Stimulated activated CD8-positive, alpha-beta memory T cell treated with anti-CD3 and anti-CD28 coated beads, Interleukin-7, amount 100 ng/mL, for 1 hour (primary cell): ENCODE data around the gene C1R.
"Not testable (repeated sequence)": the region's sequence is repeated elsewhere in the genome, so short reads cannot be mapped to it uniquely, and the experiment has no call there.

Experiments
- DNase-seq, 2 donors: peaks; one replicate each; pipeline ENCODE4 v3.0.0-alpha.2; 2020; ENCODE audit warnings: low read depth in 2 of 2

C1R gene

GRCh38 chr12:7068240-7068993 is 23.8 kb downstream of the C1R start:
- no peak for DNase-seq

GRCh38 chr12:7067096-7067495 is 25.1 kb downstream of the C1R start:
- DNase-seq = no peak

- no peak for DNase-seq
Observed at GRCh38 chr12:7066596-7066995, 25.6 kb downstream of the C1R start.

DNA sequence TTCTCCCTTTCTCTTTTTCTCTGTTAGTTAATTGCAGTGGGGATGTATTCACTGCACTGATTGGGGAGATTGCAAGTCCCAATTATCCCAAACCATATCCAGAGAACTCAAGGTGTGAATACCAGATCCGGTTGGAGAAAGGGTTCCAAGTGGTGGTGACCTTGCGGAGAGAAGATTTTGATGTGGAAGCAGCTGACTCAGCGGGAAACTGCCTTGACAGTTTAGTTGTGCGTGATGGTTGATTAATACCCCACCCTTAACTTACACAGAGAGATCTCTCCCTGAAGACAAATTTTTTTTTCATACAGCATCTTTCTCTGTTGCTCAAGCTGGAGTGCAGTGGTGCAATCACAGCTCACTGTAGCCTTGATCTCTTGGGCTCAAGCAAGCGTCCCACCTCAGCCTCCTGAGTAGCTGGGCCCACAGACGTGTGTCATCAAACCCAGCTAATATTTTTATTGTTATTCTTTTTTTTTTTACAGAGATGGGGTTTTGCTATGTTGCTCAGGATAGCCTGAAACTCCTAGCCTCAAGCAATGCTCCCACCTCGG is 27.1 kb downstream of the C1R start:
- no peak for DNase-seq

DNA sequence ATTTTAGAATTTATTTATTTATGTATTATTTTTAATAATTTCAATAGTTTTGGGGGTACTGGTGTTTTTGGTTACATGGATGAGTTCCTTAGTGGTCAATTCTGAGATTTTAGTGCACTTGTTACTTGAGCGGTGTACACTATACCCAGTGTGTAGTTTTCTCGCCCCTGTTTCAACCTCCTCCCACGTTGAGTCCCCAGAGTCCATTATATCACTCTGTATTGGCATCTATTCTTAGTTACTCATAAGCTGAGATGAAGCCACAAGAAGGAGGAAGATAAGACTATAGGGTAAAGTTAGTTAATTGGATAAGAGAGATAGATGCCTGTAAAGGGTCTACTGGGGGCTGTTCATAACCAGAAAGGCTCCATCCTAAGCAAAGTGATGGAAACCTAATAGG is 27.7 kb downstream of the C1R start:
- DNase-seq = no peak

GRCh38 chr12:7061596-7061995 is 30.6 kb downstream of the C1R start:
- no peak for DNase-seq

DNA sequence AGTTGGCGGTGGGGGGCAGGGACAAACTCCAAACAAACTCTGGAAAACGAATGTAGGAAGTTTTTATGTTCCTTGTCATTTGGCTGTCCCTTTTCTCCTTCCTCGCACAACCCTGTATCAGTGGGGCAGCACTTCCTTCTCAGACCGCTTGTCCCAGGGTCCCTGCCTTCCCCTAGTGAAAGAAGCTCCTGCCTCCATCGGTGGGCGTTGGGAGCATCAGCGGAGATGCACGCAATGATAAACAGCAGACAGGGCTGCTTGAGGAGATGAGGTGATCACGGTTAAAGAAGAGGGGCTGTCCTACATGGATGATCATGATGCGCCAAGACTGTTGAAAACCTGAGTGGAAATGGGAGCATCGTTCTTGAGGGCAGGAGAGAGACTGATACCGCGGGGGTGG is 31.1 kb downstream of the C1R start:
- DNase-seq = no peak

DNA sequence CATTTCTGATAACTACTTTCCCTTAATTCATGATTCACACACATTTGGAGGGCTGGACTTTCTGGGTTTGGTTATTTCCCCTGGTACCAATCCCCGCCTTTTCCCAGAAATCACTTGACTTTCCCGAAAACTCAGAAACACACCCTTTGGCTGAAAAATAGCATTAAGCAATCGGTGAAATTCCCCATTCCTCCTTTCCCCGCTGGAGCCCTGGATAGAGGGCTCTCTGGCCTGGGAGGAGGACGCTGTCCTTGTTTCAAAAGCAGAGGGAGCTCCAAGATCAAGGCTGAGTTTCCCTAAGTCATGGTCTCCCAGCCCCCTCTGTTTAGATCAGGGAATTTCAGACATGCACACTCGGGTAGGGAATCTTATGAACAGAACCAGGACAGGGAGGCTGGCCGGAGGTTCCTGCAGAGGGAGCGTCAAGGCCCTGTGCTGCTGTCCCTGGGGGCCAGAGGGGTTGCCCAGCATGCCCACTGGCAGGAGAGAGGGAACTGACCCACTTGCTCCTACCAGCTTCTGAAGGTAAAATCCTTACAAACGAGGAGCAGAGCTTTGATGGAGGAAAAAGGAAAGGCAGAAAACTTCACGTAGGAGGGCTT is 31.8 kb downstream of the C1R start, which contains the start of gene C1S:
Gene C1S, plus strand, starts transcription at position 366 of the 602 bp plus-strand sequence. CDS start 1,195 bp downstream, outside the sequence.
- no peak for DNase-seq

GRCh38 chr12:7059780-7060179 is 32.5 kb downstream of the C1R start:
- DNase-seq = no peak

- no peak for DNase-seq
Observed at GRCh38 chr12:7058850-7059395, 33.3 kb downstream of the C1R start.

DNA sequence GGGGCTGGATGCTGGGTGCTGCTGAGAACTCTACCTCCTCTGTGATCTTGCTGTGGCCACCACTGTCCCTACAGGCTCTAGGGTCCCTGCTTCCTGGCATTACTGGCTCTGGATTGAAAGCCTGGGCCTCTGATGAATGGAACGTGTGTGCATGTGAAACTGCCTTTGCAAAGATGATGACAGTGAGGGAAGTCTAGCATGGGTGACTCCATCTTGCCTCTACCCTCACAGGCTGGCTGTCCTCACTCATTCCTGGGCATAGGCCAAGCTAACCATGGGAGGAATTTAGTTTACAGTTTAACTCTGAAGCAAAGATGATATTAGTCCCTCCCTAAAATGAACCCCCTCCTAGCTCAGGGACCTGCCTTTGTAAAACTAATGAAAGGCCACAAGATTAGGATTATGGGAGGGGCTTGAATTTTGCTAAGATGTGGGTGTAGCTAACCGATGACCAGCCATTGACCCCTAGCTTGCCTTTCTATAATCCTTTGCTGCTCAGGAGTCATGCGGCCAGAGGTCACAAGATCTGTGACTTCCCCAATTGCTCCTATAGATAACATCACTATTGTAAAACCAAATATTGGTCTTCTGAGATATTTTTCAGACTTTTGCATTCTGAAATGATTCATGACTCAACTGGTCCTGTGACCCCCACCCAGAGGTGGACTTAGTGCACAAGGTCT is 33.9 kb downstream of the C1R start:
- no peak for DNase-seq

- DNase-seq = not testable (repeated sequence)
Observed at GRCh38 chr12:7055736-7056135, 36.5 kb downstream of the C1R start.

GRCh38 chr12:7054925-7055324 is 37.3 kb downstream of the C1R start:
- no peak for DNase-seq

DNA sequence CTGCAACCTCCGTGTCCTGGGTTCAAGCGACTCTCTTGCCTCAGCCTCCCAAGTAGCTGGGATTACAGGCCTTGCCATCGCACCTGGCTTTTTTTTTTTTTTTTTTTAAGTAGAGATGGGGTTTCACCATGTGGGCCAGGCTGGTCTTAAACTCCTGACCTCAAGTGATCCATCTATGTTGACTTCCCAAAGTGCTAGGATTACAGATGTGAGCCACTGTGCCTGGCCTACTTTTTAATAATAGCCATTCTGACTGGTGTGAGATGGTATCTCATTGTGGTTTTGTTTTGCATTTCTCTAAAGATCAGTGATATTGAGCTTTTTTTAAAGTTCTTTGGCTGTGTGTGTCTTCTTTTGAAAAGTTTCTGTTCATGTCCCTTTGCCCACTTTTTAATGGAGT is 42.3 kb downstream of the C1R start:
- not testable (repeated sequence) for DNase-seq

DNA sequence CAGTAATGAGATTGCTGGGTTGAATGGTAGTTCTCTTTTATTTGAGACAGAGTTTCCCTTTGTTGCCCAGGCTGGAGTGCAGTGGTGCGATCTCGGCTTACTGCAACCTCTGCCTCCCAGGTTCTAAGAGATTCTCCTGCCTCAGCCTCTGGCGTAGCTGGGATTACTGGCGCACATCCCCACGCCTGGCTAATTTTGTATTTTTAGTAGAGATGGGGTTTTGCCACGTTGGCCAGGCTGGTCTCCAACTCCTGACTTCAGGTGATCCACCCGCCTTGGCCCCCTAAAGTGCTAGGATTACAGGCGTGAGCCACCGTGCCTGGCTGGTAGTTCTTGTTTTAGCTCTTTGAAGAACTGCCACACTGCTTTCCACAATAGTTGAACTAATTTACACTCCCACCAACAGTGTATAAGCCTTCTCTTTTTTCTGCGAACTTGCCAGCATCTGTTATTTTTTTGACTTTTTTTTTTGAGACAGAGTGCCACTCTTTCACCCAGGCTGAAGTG is 42.7 kb downstream of the C1R start:
- not testable (repeated sequence) for DNase-seq

- no peak for DNase-seq
Observed at GRCh38 chr12:7047306-7047705, 44.9 kb downstream of the C1R start.

- DNase-seq = no peak
Observed at GRCh38 chr12:7046383-7047105, 45.7 kb downstream of the C1R start.

GRCh38 chr12:7045913-7046312 is 46.3 kb downstream of the C1R start:
- DNase-seq = no peak

- no peak for DNase-seq
Observed at GRCh38 chr12:7042842-7043241, 49.4 kb downstream of the C1R start.

GRCh38 chr12:7039403-7039802 is 52.8 kb downstream of the C1R start:
- DNase-seq = no peak

DNA sequence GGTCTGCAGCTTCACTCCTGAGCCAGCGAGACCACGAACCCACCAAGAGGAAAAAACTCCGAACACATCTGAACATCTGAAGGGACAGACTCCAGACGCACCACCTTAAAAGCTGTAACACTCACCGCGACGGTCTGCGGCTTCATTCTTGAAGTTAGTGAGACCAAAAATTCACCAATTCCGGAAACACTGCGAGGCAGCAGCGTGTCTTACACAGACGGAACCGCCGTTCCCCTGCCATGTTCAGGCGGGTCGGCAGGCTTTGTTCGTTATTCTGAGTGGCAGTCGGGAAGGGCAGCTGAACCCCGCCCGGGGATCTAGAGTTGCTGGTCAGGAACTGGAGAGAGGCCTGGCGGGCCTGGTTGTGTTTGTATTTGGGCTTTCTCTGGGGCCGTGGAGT is 53.7 kb downstream of the C1R start:
- DNase-seq = no peak
